Fibroblast of lung (primary cell): Measurements from ENCODE around the gene DNAJB11. TPM values are rescaled to one million over a fixed set of nuclear protein-coding genes. Genes with fewer than 3 reads are reported as not detected.

Experiments used
- DNase-seq, 2 donors: peaks; one replicate each; pipeline versions ENCODE4 v3.0.0 to v3.0.0-alpha.2; 2010; ENCODE audit warnings: low read depth in 2 of 2
- H2AFZ ChIP-seq: 2 replicates; pipeline ENCODE4 v1.5.1; 2012; ENCODE audit warnings: low read length, control low read depth, inconsistent platforms
- H3K27ac ChIP-seq: 2 replicates; pipeline ENCODE4 v1.5.1; 2011; ENCODE audit warnings: low read length, control low read depth; ENCODE audit not compliant: insufficient read depth
- H3K27me3 ChIP-seq: 2 replicates; pipeline ENCODE4 v1.5.1; 2011; ENCODE audit warnings: mild to moderate bottlenecking, low read length; ENCODE audit not compliant: control insufficient read depth, insufficient read depth
- H3K36me3 ChIP-seq: 2 replicates; pipeline ENCODE4 v1.5.1; 2011; ENCODE audit warnings: low read length; ENCODE audit not compliant: control insufficient read depth, insufficient read depth
- H3K4me1 ChIP-seq: 2 replicates; pipeline ENCODE4 v1.5.1; 2011; ENCODE audit warnings: low read length; ENCODE audit not compliant: control insufficient read depth, insufficient read depth; ENCODE audit errors: extremely low read depth
- H3K4me2 ChIP-seq: 2 replicates; pipeline ENCODE4 v1.5.1; 2011; ENCODE audit warnings: low read length, control low read depth; ENCODE audit not compliant: insufficient read depth; ENCODE audit errors: extremely low read depth
- H3K4me3 ChIP-seq, 4 experiments: fragments of 200-600 bp in 1 of 4; sonication (generic) in 1 of 4; replicated peaks in 1 of 4; 2 replicates each; pipeline ENCODE4 v1.5.1; 2011 to 2016; ENCODE audit warnings: low read length in 4 of 4, low read depth in 3 of 4, mild to moderate bottlenecking in 3 of 4, control low read depth in 2 of 4, inconsistent platforms in 1 of 4, mixed read lengths in 1 of 4; ENCODE audit not compliant: insufficient read depth in 1 of 4; ENCODE audit errors: control extremely low read depth in 1 of 4
- H3K79me2 ChIP-seq: 2 replicates; pipeline ENCODE4 v1.5.1; 2012; ENCODE audit warnings: mild to moderate bottlenecking, low read length, inconsistent platforms; ENCODE audit not compliant: control insufficient read depth, insufficient read depth
- H3K9ac ChIP-seq: 2 replicates; pipeline ENCODE4 v1.5.1; 2011; ENCODE audit warnings: mild to moderate bottlenecking, low read length, control low read depth; ENCODE audit not compliant: insufficient read depth
- H3K9me3 ChIP-seq: 2 replicates; pipeline ENCODE4 v1.5.1; 2012; ENCODE audit warnings: low read depth, low read length; ENCODE audit not compliant: control insufficient read depth, insufficient read depth
- H4K20me1 ChIP-seq: 2 replicates; pipeline ENCODE4 v1.5.1; 2011; ENCODE audit warnings: low read length; ENCODE audit not compliant: control insufficient read depth, insufficient read depth; ENCODE audit errors: extremely low read depth
- CTCF ChIP-seq, 2 donors: IDR thresholded peaks in 1 of 2; conservative IDR thresholded peaks in 1 of 2; 1 replicate in 1 of 2; 2 replicates in 1 of 2; pipeline ENCODE4 v1.5.1; 2011 to 2012; ENCODE audit warnings: low read length in 2 of 2, control low read depth in 1 of 2, inconsistent platforms in 1 of 2, low read depth in 1 of 2, mild to moderate bottlenecking in 1 of 2
- EZH2 ChIP-seq: IDR thresholded peaks from 2 replicates; pipeline ENCODE4 v1.5.1; 2012; ENCODE audit warnings: low read length, control low read depth, mild to moderate bottlenecking; ENCODE audit errors: missing control alignments
- polyA plus RNA-seq, 2 donors: library from polyadenylated mRNA; depleted of rRNA in 1 of 2; stranded (reverse) in 1 of 2; unstranded in 1 of 2; fragments of >200 nt; gene quantifications; 2 replicates each; pipeline ENCODE4 v1.2.1, GENCODE V29; 2011 to 2012; ENCODE audit warnings: missing spikeins in 1 of 2
- total RNA-seq: library from RNA; depleted of rRNA; stranded (reverse); fragments of >200 nt; gene quantifications from 2 replicates; pipeline ENCODE4 v1.2.1, GENCODE V29; 2014

The DNAJB11 gene
- total and polyA plus RNA-seq, 2 donors (not counting 1 experiment from before 2014, with no cell fraction given) = 37.5 to 59.1 TPM

- H2AFZ ChIP-seq = no peak overlapping the region
- H3K27me3 ChIP-seq = peaks cover 3% of the 10 kb centered on the region
- no peak for TF ChIP-seq CTCF (conservative IDR thresholded peaks at IDR 0.05 in 1 of 2, IDR thresholded peaks at IDR 0.05 in 1 of 2; ENCODE audit: low read depth in 1 of 2, low read length in 2 of 2)
- TF ChIP-seq EZH2 = no peak
- H3K79me2 ChIP-seq = no peaks in the 10 kb centered on the region
- no peak overlapping the region for H3K27ac ChIP-seq
- DNase-seq = no peak
- H3K9ac ChIP-seq = no peak overlapping the region
- H3K4me2 ChIP-seq = no peak overlapping the region
- no peaks in the 10 kb centered on the region for H4K20me1 ChIP-seq
- H3K4me1 ChIP-seq = no peaks in the 10 kb centered on the region
- H3K36me3 ChIP-seq = no peaks in the 10 kb centered on the region
- H3K9me3 ChIP-seq = no peaks in the 10 kb centered on the region
- no peak overlapping the region for H3K4me3 ChIP-seq
These were observed 49.3 kb downstream of the DNAJB11 start for GRCh38 chr3:186619787-186620212.

- Histone ChIP-seq H3K36me3 (no peaks in the 10 kb centered on the region), H3K79me2 (no peaks in the 10 kb centered on the region), H4K20me1 (no peaks in the 10 kb centered on the region), H3K27ac (no peak overlapping the region), H2AFZ (no peak overlapping the region), H3K27me3 (peaks cover 5% of the 10 kb centered on the region), H3K9me3 (no peaks in the 10 kb centered on the region), H3K4me2 (no peak overlapping the region), H3K9ac (no peak overlapping the region), H3K4me3 (no peak overlapping the region), H3K4me1 (no peaks in the 10 kb centered on the region)
- DNase-seq = no peak
- TF ChIP-seq EZH2 (no peak), CTCF (conservative IDR thresholded peaks at IDR 0.05 in 1 of 2, IDR thresholded peaks at IDR 0.05 in 1 of 2; ENCODE audit: low read depth in 1 of 2, low read length in 2 of 2) (no peak)
These were observed 49.9 kb downstream of the DNAJB11 start for GRCh38 chr3:186620213-186621092.

GRCh38 chr3:186621894-186622650, 51.6 kb downstream of the DNAJB11 start:
- H3K79me2 ChIP-seq = no peaks in the 10 kb centered on the region
- H3K27me3 ChIP-seq = peaks cover 5% of the 10 kb centered on the region
- H3K27ac ChIP-seq = no peak overlapping the region
- no peak overlapping the region for H3K4me3 ChIP-seq
- no peak overlapping the region for H3K9ac ChIP-seq
- no peaks in the 10 kb centered on the region for H3K36me3 ChIP-seq
- H3K9me3 ChIP-seq = no peaks in the 10 kb centered on the region
- H2AFZ ChIP-seq = no peak overlapping the region
- no peaks in the 10 kb centered on the region for H4K20me1 ChIP-seq
- no peaks in the 10 kb centered on the region for H3K4me1 ChIP-seq
- no peak overlapping the region for H3K4me2 ChIP-seq
- no peak for DNase-seq
- TF ChIP-seq CTCF (conservative IDR thresholded peaks at IDR 0.05 in 1 of 2, IDR thresholded peaks at IDR 0.05 in 1 of 2; ENCODE audit: low read depth in 1 of 2, low read length in 2 of 2) = no peak
- TF ChIP-seq EZH2 = no peak
